Measurements from ENCODE around the gene TGFBR2. TPM values are rescaled to one million over a fixed set of nuclear protein-coding genes. Genes with fewer than 3 reads are reported as not detected.

The TGFBR2 gene
- total RNA-seq, 2 experiments from 2014 or later: 45.5 to 46.6 TPM

DNA sequence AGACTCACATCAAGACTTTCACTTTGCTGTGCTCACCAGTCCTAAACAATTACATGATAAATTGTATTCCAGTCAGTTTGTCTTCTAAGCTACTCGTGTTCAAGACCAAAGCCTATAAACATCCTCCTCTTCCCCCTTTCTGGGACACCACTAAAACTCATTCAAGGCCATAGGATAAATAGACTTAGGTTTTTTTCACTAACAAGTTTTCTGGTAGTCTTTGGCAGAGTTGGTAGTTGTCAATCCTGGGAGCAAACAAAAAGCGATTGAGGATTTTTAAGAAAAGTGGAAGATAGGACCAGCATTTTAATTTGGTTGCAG, 114.9 kb downstream of the TGFBR2 start:
- Mint-ChIP-seq H3K4me3 (no peak overlapping the region), H3K27ac (no peak overlapping the region), H3K27me3 (no peaks in the 10 kb centered on the region), H3K4me1 (no peaks in the 10 kb centered on the region), H3K36me3 (ENCODE audit: low read depth) (no peaks in the 10 kb centered on the region), H3K9me3 (ENCODE audit: low read depth) (no peaks in the 10 kb centered on the region)
- intact Hi-C loops (cut with DNase I, micrococcal nuclease): no loop called here
- ChIA-PET POLR2A (no interaction called here), CTCF (interaction anchor here (0.8 kb wide), 1 partner anchor 47 kb away, joined by 3 read pairs; no protein-coding TSS in a partner anchor)
- DNase-seq: no peak
- no peak for ATAC-seq

DNA sequence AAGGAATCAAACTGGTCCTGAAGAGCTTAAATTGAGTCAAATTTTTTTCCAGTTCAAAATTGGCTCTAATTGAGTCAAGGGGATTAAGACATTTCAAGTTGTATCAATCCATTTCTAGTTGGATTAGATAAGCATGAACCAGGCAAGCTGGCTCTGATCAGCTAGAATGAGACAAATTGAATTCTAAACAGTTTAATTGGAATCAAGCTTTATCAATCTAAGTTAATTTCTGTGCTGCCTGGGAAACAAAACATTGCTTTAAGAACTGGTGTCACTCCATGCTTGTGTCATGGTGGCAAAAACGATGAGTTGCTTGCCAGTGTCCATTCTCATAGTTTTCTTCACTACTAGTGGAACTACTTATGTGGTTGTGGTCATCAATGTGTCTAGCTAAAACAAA, 116.8 kb downstream of the TGFBR2 start:
- intact Hi-C loops (cut with DNase I, micrococcal nuclease): no loop called here
- Mint-ChIP-seq H3K9me3 (ENCODE audit: low read depth) (no peaks in the 10 kb centered on the region), H3K4me1 (no peaks in the 10 kb centered on the region), H3K4me3 (no peak overlapping the region), H3K36me3 (ENCODE audit: low read depth) (no peaks in the 10 kb centered on the region), H3K27ac (no peak overlapping the region), H3K27me3 (no peaks in the 10 kb centered on the region)
- no peak for ATAC-seq
- DNase-seq: no peak
- CTCF ChIA-PET: interaction anchor here (0.6 to 1.6 kb wide), 4 partner anchors 10 to 1114 kb away, joined by 3 to 5 read pairs (median 3); no protein-coding TSS in a partner anchor
- POLR2A ChIA-PET: no interaction called here

DNA sequence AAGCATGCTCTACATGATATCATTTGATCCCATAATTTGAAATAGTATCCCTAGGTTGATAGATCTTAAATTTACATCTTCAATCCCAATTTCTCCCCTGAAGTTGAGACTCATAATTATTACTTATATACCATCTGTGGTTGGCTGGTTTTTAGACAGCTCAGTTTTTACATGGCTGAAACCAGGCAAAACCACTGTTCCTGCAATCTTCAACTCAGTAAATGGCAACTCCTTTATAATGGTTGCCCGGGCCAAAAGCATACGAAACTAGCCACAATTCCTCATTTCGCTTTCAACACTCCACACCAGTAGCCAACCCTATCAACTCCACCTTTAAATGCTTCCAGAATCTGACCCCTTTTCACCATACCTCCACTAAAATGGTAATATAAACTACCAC, 118.5 kb downstream of the TGFBR2 start:
- DNase-seq (no peak), ATAC-seq (no peak)
- peaks cover 10% of the 10 kb centered on the region for H3K4me1 Mint-ChIP-seq
- no peaks in the 10 kb centered on the region for H3K27me3 Mint-ChIP-seq
- intact Hi-C loops (cut with DNase I, micrococcal nuclease): no loop called here
- no peak overlapping the region for H3K27ac Mint-ChIP-seq
- H3K4me3 Mint-ChIP-seq: no peak overlapping the region
- no peaks in the 10 kb centered on the region for H3K36me3 Mint-ChIP-seq (ENCODE audit: low read depth)
- ChIA-PET POLR2A (no interaction called here), CTCF (interaction anchor here (1.1 kb wide), 1 partner anchor 30 kb away, joined by 4 read pairs; no protein-coding TSS in a partner anchor)
- no peaks in the 10 kb centered on the region for H3K9me3 Mint-ChIP-seq (ENCODE audit: low read depth)

DNA sequence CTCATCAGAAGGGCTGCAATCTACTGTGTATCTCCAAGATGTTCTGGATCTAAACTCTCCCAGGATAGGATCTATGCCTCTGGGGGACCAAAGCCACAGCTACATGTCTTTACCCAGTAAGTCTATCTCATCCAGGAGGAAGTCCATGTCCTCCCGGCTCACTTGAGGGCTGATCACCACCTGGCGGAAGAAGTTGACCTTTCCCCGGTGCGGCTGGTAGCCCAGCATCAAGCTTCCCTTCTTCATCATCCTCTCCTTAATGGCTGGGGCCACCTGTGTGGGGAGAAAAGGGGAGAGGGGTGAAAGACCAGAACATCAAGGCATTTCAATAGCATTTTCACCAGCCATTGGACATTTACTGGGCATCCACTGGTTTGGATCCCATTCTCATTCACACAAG, 121.7 kb downstream of the TGFBR2 start:
- POLR2A ChIA-PET: no interaction called here
- Mint-ChIP-seq H3K27me3 (no peaks in the 10 kb centered on the region), H3K9me3 (ENCODE audit: low read depth) (no peaks in the 10 kb centered on the region), H3K4me3 (no peak overlapping the region), H3K36me3 (ENCODE audit: low read depth) (no peaks in the 10 kb centered on the region), H3K27ac (no peak overlapping the region), H3K4me1 (peaks cover 31% of the 10 kb centered on the region)
- DNase-seq: no peak
- CTCF ChIA-PET: interaction anchor here (1.4 kb wide), 1 partner anchor 24 kb away, joined by 3 read pairs; no protein-coding TSS in a partner anchor
- intact Hi-C loops (cut with DNase I, micrococcal nuclease): no loop called here
- ATAC-seq: no peak

DNA sequence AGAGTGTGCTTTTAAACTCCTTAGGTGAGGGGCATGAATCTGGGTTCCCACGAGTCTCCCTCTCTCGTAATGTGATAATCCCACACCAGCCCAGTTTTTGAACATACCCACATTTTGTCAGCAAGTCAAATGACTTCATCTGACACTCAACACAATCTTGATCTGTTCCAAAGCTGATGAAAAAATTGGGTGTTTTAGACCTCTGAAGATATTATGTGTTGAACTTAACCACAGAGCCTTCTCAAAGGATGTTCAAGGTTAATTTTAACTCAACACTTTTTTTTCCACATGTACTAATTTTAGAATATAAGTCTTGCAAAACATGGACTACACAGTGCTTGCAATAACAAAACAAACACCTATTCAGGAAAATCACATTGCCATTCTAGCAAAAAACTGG, 123.1 kb downstream of the TGFBR2 start:
- no peaks in the 10 kb centered on the region for H3K36me3 Mint-ChIP-seq (ENCODE audit: low read depth)
- peaks cover 41% of the 10 kb centered on the region for H3K4me1 Mint-ChIP-seq
- DNase-seq (no peak), ATAC-seq (peak; percentile 58)
- H3K9me3 Mint-ChIP-seq (ENCODE audit: low read depth): no peaks in the 10 kb centered on the region
- intact Hi-C loops (cut with DNase I, micrococcal nuclease): no loop called here
- ChIA-PET POLR2A (no interaction called here), CTCF (interaction anchor here (0.9 kb wide), 1 partner anchor 14 kb away, joined by 3 read pairs; no protein-coding TSS in a partner anchor)
- H3K4me3 Mint-ChIP-seq: no peak overlapping the region
- H3K27me3 Mint-ChIP-seq: no peaks in the 10 kb centered on the region
- no peak overlapping the region for H3K27ac Mint-ChIP-seq

DNA sequence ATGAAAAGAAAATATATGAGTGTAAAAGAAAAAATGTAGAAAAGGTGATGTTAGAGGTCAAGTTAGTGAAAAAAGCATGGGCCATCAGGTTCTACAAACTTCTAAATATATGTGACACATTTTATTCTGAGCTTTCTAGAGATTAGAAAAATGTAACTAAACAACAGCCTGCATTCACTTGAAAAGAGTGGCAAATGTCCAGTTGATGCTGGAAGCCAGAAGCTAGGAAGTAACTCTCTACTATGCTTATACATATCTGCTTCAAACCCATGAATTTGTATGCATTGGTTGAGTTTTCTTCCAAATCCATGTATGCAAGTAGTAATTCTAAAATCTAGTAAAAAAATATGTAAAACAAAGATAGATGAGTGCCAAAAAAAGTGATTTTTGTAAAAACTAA, 123.5 kb downstream of the TGFBR2 start:
- Mint-ChIP-seq H3K9me3 (ENCODE audit: low read depth) (no peaks in the 10 kb centered on the region), H3K36me3 (ENCODE audit: low read depth) (no peaks in the 10 kb centered on the region), H3K27ac (no peak overlapping the region), H3K27me3 (no peaks in the 10 kb centered on the region), H3K4me3 (no peak overlapping the region), H3K4me1 (peaks cover 45% of the 10 kb centered on the region)
- no peak for DNase-seq
- intact Hi-C loops (cut with DNase I, micrococcal nuclease): no loop called here
- CTCF ChIA-PET: interaction anchor here (0.9 kb wide), 1 partner anchor 14 kb away, joined by 3 read pairs; no protein-coding TSS in a partner anchor
- no peak for ATAC-seq
- POLR2A ChIA-PET: no interaction called here

DNA sequence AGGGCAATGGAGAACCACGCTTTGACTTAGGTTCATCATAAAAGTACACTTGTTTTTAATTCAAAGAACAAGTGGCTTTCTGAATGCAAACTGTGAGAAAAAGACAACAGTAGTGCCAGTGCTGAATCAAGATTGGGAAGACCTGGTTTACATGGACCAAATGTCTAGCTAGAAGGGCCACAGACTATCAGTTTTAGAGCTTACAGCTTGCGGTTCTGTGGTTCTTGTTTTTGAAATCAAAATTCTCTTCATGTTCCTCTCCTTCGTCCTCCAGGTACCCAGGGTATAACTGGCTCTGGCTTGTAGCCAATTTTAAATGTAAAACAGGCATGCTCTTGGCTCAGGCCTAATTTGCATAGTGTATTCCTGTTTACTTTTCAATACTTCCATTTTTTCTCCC, 124.6 kb downstream of the TGFBR2 start:
- Mint-ChIP-seq H3K27ac (no peak overlapping the region), H3K4me1 (peaks cover 45% of the 10 kb centered on the region), H3K4me3 (no peak overlapping the region), H3K36me3 (ENCODE audit: low read depth) (no peaks in the 10 kb centered on the region), H3K9me3 (ENCODE audit: low read depth) (no peaks in the 10 kb centered on the region), H3K27me3 (no peaks in the 10 kb centered on the region)
- CTCF ChIA-PET: interaction anchor here (1.4 to 1.5 kb wide), 2 partner anchors 12 to 25 kb away, joined by 3 to 4 read pairs; no protein-coding TSS in a partner anchor
- intact Hi-C loops (cut with DNase I, micrococcal nuclease): no loop called here
- POLR2A ChIA-PET: no interaction called here
- DNase-seq (no peak), ATAC-seq (no peak)

DNA sequence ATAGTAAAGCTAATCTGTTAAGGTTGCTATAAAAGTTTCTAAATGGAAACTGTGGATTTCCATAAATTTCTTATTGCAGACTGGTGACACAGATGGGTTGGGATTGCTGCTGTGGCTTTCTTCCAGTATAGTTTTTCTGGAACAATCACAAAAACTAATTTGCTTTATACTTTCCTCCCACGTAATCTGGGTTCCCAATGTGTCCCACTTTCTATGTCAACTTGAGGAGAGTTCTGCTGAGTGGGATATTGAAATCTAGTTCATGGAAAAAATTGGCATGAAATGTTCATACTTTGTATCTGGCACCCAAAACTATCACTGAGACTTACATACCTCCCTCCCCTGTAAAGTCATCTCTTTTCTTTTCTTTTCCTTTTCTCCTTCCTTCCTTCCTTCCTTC, 126.8 kb downstream of the TGFBR2 start:
- ATAC-seq: no peak
- ChIA-PET POLR2A (no interaction called here), CTCF (interaction anchor here (0.8 to 1.3 kb wide), 2 partner anchors 26 to 32 kb away, joined by 3 to 6 read pairs; no protein-coding TSS in a partner anchor)
- Mint-ChIP-seq H3K27me3 (no peaks in the 10 kb centered on the region), H3K4me3 (no peak overlapping the region), H3K27ac (no peak overlapping the region), H3K36me3 (ENCODE audit: low read depth) (no peaks in the 10 kb centered on the region), H3K9me3 (ENCODE audit: low read depth) (no peaks in the 10 kb centered on the region), H3K4me1 (peaks cover 54% of the 10 kb centered on the region)
- intact Hi-C loops (cut with DNase I, micrococcal nuclease): no loop called here
- no peak for DNase-seq

DNA sequence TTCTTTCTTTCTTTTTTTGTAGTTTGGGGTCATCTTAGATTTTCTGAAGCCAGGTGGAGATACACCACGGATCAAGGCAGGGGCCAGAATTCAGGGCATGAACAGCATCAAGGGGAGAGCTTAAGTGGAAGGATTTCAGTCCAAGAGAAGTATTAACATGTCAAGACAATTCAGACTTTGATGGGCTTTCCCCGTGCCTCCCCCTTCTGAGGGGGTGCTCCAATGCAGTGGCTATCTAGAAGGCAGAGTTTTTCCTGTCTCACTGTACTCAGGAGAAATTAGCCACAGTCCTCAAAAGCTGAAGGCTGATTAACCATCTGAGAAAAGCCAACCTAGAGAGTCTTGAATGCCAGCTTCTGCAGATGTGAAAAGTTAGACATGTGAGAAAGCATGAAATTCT, 127.3 kb downstream of the TGFBR2 start:
- Mint-ChIP-seq H3K4me1 (peaks cover 59% of the 10 kb centered on the region), H3K27me3 (no peaks in the 10 kb centered on the region), H3K9me3 (ENCODE audit: low read depth) (no peaks in the 10 kb centered on the region), H3K4me3 (no peak overlapping the region), H3K36me3 (ENCODE audit: low read depth) (no peaks in the 10 kb centered on the region), H3K27ac (no peak overlapping the region)
- ATAC-seq: no peak
- intact Hi-C loops (cut with DNase I, micrococcal nuclease): no loop called here
- no peak for DNase-seq
- POLR2A ChIA-PET: interaction anchor here (1.1 kb wide), 1 partner anchor 76 kb away, joined by 4 read pairs; no protein-coding TSS in a partner anchor
- CTCF ChIA-PET: interaction anchor here (0.8 to 1.3 kb wide), 2 partner anchors 27 to 32 kb away, joined by 3 to 6 read pairs; no protein-coding TSS in a partner anchor

DNA sequence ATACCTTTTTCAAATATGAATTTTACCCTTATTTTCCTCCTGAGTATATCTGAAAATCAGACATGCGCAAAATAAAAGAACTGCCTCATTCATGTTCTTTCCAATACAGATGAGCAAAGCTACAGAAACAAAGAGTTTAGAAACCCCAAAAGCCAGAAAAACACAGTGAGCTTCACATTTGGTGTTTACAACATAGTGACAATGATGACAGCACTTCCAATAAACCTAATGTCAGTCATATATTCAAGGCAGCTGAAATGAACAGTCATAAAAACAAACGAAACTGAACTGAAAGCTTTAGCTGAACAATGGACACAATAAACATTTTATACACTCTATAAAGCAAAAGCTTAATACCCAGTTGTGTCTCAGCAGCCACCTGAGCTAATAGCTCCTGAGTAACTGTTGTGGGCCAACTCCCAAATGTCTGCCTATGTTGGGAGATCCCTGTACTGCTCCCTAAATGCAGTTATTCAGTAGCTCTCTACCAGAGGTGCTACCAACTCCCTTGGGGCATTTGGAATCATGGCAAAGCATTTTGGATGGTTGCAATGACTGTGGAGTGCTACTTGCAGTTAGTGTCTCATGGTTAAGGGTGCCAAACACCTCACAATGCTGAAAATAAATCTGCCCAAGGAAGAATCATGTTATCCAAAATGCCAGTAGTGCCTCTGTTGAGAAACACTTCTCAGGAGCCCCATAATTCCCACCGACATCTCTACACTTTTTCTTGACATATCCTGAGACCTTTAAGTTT, 131.5 kb downstream of the TGFBR2 start:
- no peak overlapping the region for H3K4me3 Mint-ChIP-seq
- no peak for DNase-seq
- ATAC-seq: peak; percentile 79

DNA sequence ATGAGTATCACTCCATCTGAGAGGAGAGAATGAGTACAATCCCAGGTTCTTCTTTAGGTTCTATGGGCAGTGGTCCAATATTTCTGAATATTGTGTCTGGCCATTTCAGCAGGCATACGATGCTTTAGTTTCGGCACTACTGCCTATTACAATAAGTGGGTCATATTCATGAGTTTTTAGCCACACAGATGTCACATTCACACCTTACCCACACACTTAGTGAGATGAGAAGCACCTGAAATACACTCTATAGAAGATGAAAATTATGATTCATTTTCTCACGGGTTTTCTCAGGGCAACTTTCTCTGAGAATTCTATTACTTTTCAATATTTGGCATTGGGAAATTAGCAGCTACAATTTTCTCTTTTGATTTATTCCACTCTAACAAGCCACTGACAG, 132.2 kb downstream of the TGFBR2 start:
- CTCF ChIA-PET: interaction anchor here (1.4 kb wide), 1 partner anchor 20 kb away, joined by 3 read pairs; no protein-coding TSS in a partner anchor
- no peak for DNase-seq
- intact Hi-C loops (cut with DNase I, micrococcal nuclease): no loop called here
- H3K9me3 Mint-ChIP-seq (ENCODE audit: low read depth): no peaks in the 10 kb centered on the region
- POLR2A ChIA-PET: no interaction called here
- H3K4me3 Mint-ChIP-seq: no peak overlapping the region
- H3K4me1 Mint-ChIP-seq: peaks cover 39% of the 10 kb centered on the region
- no peaks in the 10 kb centered on the region for H3K27me3 Mint-ChIP-seq
- no peaks in the 10 kb centered on the region for H3K36me3 Mint-ChIP-seq (ENCODE audit: low read depth)
- H3K27ac Mint-ChIP-seq: peak overlapping the region; percentile 26
- ATAC-seq: peak; percentile 67

More for the DNA sequence above, 131.5 kb downstream of the TGFBR2 start:
- H3K9me3 Mint-ChIP-seq (ENCODE audit: low read depth): no peaks in the 10 kb centered on the region
- CTCF ChIA-PET: interaction anchor here (1.4 to 1.6 kb wide), 2 partner anchors 10 to 19 kb away, joined by 3 read pairs; no protein-coding TSS in a partner anchor
- peak overlapping the region; percentile 26 for H3K27ac Mint-ChIP-seq
- POLR2A ChIA-PET: interaction anchor here (0.7 kb wide), 1 partner anchor 71 kb away, joined by 3 read pairs; no protein-coding TSS in a partner anchor
- intact Hi-C loops (cut with DNase I, micrococcal nuclease): no loop called here
- peaks cover 37% of the 10 kb centered on the region for H3K4me1 Mint-ChIP-seq
- H3K36me3 Mint-ChIP-seq (ENCODE audit: low read depth): no peaks in the 10 kb centered on the region
- H3K27me3 Mint-ChIP-seq: no peaks in the 10 kb centered on the region

DNA sequence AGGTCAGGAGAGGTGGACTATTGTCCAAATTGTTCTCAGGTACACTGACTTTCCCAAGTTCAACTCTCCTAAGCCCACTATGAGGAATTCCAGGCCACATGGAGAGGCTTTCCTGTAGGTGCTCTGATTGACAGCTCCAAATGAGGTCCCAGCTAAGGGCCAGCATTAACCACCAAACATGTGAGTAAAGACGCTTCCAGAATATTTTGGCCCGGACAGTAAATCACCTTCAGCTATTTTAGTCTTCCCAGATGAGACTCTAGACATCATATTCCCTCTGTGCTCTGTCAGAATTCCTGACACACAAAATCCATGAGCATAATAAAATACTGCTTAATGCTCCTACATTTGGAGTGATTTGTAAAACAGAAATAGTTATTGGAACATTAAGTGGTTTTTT, 135.5 kb downstream of the TGFBR2 start:
- Mint-ChIP-seq H3K9me3 (ENCODE audit: low read depth) (no peaks in the 10 kb centered on the region), H3K27me3 (no peaks in the 10 kb centered on the region), H3K4me1 (peaks cover 34% of the 10 kb centered on the region), H3K4me3 (no peak overlapping the region), H3K27ac (no peak overlapping the region), H3K36me3 (ENCODE audit: low read depth) (no peaks in the 10 kb centered on the region)
- no peak for DNase-seq
- ChIA-PET POLR2A (no interaction called here), CTCF (interaction anchor here (1.5 kb wide), 1 partner anchor 10 kb away, joined by 8 read pairs; no protein-coding TSS in a partner anchor)
- no peak for ATAC-seq
- intact Hi-C loops (cut with DNase I, micrococcal nuclease): loop anchor here in 1 of 2 experiments (10.0 kb wide), 1 partner anchor 397 kb away; no protein-coding TSS in a partner anchor

All from activated CD4-positive, alpha-beta T cell treated with anti-CD3 and anti-CD28 coated beads for 36 hours (primary cell).